DMS79 (cell line): ENCODE results near the gene ANGPTL1.

Experiments
- DNase-seq: peaks from one replicate; lab custom pipeline; 2025; lab: John Stamatoyannopoulos, UW

ANGPTL1 gene, protein sequence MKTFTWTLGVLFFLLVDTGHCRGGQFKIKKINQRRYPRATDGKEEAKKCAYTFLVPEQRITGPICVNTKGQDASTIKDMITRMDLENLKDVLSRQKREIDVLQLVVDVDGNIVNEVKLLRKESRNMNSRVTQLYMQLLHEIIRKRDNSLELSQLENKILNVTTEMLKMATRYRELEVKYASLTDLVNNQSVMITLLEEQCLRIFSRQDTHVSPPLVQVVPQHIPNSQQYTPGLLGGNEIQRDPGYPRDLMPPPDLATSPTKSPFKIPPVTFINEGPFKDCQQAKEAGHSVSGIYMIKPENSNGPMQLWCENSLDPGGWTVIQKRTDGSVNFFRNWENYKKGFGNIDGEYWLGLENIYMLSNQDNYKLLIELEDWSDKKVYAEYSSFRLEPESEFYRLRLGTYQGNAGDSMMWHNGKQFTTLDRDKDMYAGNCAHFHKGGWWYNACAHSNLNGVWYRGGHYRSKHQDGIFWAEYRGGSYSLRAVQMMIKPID

GRCh38 chr1:178870944-178871343, at the start of gene ANGPTL1:
Gene ANGPTL1, minus strand, starts transcription at chr1:178871077. Its CDS starts 5,301 bp downstream, at chr1:178865776.
- DNase-seq = no peak

DNA sequence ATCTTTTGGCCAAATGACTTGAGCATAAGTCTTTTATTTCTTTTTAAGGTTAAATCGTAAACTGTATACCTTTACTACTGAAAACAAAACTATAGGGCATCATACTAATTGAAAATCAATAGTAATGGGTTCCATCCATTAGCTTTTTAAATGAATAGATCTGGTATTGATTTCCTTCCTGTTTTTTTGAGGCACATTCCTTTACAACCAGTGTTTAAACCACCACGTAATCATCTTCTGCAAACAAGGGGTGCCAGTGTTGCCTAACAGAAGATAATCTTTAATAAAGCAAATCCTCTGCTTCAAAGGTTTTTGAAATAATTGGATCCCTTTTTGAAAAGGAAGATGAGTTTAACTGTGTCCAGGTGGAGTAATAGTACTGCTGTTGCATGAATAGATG, 48.7 kb upstream of the ANGPTL1 start:
- no peak for DNase-seq

GRCh38 chr1:178918955-178919354, 48.1 kb upstream of the ANGPTL1 start:
- DNase-seq = no peak

DNA sequence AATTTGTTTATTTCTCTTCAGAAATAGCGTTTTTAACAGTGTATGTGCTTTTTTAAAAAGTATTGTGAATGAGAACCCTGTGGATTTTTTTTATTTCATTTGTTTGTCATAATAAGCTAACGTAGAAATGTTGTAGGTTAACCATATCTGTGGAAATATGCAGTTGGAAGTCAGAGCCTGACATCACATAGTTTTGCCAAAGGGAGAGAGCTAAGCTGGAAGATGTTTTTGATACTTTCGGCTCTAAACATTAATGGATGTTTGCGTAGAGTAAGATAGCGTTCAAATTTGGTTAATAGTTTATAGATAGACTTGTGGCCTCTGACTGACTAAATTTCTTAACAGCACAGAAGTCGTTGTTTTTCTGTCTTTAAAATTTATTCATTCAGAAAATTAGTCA, 47.4 kb upstream of the ANGPTL1 start:
- no peak for DNase-seq

DNA sequence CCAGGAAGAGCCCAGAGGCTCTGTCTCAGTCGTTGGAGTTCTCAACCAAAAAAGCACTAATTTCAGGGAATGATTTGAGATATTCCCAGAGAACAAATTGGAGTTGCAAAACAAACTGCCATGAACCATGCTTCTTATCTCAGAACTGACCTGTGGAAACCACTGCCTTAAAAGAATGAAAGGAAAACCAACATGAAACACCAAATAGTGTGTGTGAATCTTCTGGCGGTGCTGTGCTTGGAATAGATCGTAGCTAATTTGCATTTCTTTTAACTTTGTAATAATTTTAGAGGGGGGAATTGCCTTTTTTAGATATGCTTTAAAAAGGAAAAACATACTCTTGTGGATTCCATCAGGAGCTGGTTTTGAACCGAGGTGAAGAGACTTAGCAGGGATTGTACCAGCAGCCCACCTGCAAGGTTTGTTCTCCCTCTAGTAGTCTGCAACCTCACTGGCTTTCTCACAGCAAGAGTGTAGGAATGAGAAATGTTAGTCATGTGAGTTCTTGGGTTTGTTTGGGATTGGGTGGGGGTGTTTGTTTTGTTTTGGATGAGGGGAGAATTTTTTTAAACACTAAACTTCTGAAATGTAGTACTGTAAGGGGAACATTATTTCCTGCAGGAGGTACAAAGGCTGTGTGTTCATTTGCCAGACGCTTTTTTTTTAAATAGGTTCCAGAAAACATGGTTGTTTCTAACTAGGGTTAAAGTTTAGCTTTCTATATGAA, 45.7 kb upstream of the ANGPTL1 start:
- no peak for DNase-seq

GRCh38 chr1:178912597-178912996, 41.7 kb upstream of the ANGPTL1 start:
- no peak for DNase-seq

GRCh38 chr1:178910023-178910422, 39.1 kb upstream of the ANGPTL1 start:
- DNase-seq = no peak

DNA sequence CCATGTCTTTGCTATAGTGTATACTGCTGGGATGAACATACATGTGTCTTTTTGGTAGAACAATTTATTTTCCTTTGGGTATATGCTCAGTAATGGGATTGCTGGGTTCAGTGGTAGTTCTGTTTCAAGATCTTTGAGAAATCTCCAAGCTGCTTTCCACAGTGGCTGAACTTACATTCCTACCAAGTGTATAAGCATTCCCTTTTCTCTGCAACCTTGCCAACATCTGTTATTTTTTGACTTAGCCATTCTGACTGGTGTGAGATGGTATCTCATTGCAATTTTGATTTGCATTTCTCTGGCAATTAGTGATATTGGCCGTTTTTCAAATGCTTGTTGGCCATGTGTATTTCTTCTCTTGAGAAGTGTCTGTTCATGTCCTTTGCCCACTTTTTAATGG, 37.5 kb upstream of the ANGPTL1 start:
- no peak for DNase-seq

- no peak for DNase-seq
These were observed 30.7 kb upstream of the ANGPTL1 start for GRCh38 chr1:178901482-178902125.

- no peak for DNase-seq
These were observed 28.5 kb upstream of the ANGPTL1 start for GRCh38 chr1:178899402-178899801.

- DNase-seq = no peak
These were observed 27.5 kb upstream of the ANGPTL1 start for GRCh38 chr1:178898401-178898800.

- DNase-seq = no peak
These were observed 25.1 kb upstream of the ANGPTL1 start for GRCh38 chr1:178895928-178896327.

DNA sequence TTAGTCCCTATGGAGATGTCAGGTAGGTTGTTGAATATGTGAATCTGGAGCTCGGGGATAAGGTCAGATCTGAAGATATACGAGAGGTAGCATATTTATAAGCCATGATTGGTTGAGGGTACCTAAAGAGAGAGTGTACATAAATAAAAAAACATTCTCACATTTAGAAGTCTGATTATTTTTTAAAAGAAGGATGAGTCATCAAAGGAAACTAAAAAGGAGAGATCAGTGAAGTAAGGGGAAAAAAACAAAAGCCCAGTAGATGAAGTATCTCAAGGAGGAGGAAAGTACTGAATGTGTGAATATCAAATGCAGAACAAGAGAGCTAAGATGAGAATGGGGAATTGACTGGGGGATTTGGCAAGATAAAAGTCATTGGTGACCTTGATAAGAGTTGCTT, 15.7 kb upstream of the ANGPTL1 start:
- DNase-seq = no peak

GRCh38 chr1:178885869-178886268, 15.0 kb upstream of the ANGPTL1 start:
- no peak for DNase-seq

GRCh38 chr1:178881950-178882349, 11.1 kb upstream of the ANGPTL1 start:
- no peak for DNase-seq

DNA sequence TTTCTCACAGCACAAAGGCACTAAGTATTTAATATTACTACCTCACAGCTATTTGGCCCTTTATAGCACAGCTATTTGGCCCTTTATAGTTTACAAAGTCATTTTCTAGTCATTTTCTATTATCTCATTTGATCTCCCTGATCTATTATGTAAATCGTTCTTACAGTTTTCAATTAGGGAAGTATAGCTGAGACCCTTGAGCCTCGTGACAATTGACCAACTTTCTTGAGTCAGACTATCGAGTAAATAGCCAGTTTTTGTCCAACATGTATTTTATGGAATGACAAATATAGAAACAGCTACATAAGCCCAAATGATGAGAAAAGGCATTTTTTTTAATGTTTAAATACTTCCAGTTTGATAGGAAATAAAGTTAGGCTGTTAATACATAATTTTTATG, 7.0 kb upstream of the ANGPTL1 start:
- no peak for DNase-seq

- no peak for DNase-seq
These were observed 5.1 kb upstream of the ANGPTL1 start for GRCh38 chr1:178875936-178876335.

GRCh38 chr1:178874966-178875365, 4.1 kb upstream of the ANGPTL1 start:
- no peak for DNase-seq

DNA sequence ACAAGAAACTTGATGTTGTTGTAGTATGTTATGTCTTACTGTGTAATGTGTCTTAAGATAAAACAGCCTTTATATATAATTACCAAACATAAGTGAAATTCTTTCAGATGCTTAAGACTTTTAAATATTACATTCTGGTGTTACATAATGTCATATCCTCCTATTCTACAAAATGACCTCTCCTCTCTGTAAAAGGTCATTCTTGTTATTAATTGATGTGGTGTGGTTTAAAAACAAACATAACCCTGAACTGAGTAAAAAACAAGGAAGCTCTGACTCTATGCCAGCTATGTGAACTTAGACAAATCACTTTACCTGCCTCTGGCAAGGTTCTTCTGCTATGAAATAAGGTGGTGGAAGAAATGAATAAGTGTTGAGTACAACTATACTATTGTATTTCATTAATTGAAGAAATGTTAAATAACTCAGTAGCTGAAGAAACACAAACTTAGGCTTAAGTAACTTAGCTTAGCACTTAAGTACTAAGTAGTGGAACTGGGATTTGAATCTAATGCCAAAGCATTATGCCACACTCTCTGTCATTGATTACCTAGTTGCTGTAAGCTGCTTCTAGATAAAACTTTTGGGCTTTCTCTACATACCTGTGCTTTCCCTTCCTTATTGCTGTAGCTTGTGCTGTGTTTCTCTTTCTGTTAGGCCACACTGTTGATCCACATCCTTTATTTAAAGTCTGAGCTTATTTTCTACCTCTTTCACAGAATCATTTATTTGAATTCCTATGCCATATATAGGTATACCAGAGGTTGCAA, 859 bp upstream of the ANGPTL1 start:
- no peak for DNase-seq

- no peak for DNase-seq
These were observed 656 bp downstream of the ANGPTL1 start for GRCh38 chr1:178870221-178870620.

GRCh38 chr1:178869119-178869697, 1.7 kb downstream of the ANGPTL1 start:
- DNase-seq = no peak

- no peak for DNase-seq
These were observed 2.2 kb downstream of the ANGPTL1 start for GRCh38 chr1:178868706-178869105.
